K562 (cell line): ENCODE results near the gene SPDYA. TPM values are rescaled to one million over a fixed set of nuclear protein-coding genes. Genes with fewer than 3 reads are reported as not detected.

Experiments used
- BRD4 ChIP-seq: fragments of 200-600 bp; sonication (generic); IDR thresholded peaks from 2 replicates; pipeline ENCODE4 v1.6.1; 2017; ENCODE audit warnings: inconsistent platforms
- HNRNPK ChIP-seq: fragments of 200-400 bp; formaldehyde crosslinking; IDR thresholded peaks from one replicate; pipeline ENCODE4 v1.6.1; 2018; ENCODE audit warnings: mild to moderate bottlenecking, low read depth, low read length; ENCODE audit not compliant: poor library complexity, severe bottlenecking
- NR1H2 ChIP-seq: sonication (generic); formaldehyde crosslinking; IDR thresholded peaks from 2 replicates; pipeline ENCODE4 v1.4.0; 2020; ENCODE audit warnings: mild to moderate bottlenecking, missing genetic modification reagents
- OTX1 ChIP-seq: fragments of 450-650 bp; formaldehyde crosslinking; IDR thresholded peaks from 2 replicates; pipeline ENCODE4 v1.4.0; 2022; ENCODE audit warnings: mild to moderate bottlenecking
- SIN3B ChIP-seq: fragments of 450-650 bp; IDR thresholded peaks from 2 replicates; pipeline ENCODE4 v1.6.1; 2017; ENCODE audit warnings: low read depth, mild to moderate bottlenecking, moderate library complexity
- SRF ChIP-seq, 2 experiments: fragments of 250-450, 450-650 bp in 1 of 2; sonication (Bioruptor Pico) in 1 of 2; sonication (generic) in 1 of 2; formaldehyde crosslinking; IDR thresholded peaks; 2 replicates each; pipeline versions ENCODE4 v1.5.0 to v1.5.1; 2020 to 2022; ENCODE audit warnings: mild to moderate bottlenecking in 1 of 2, missing genetic modification reagents in 1 of 2
- TCF7 ChIP-seq: sonication (generic); IDR thresholded peaks from 2 replicates; pipeline ENCODE4 v1.6.1; 2016; ENCODE audit warnings: antibody characterized with exemption, borderline replicate concordance
- ZNF24 ChIP-seq: fragments of 450-650 bp; IDR thresholded peaks from 2 replicates; pipeline ENCODE4 v1.6.1; 2016
- polyA plus RNA-seq, 8 experiments: library from polyadenylated mRNA; depleted of rRNA in 4 of 8; stranded (reverse) in 5 of 8; unstranded in 3 of 8; fragments of >200 nt; fragmentation: Nextera tagmentation in 2 of 8; fragmentation: Illumina TruSeq in 1 of 8; extraction: Ambion mirVana in 2 of 8; extraction: Trizol in 1 of 8; gene quantifications; 2 replicates each; pipeline versions ENCODE4 v1.2.1 to v1.2.3, GENCODE V29; 2011 to 2014; ENCODE audit warnings: inconsistent platforms in 1 of 8, missing spikeins in 1 of 8
- total RNA-seq, 7 experiments: library from RNA; depleted of rRNA in 6 of 7; stranded (reverse); fragments of >200 nt in 6 of 7; fragmentation: Illumina TruSeq in 2 of 7; extraction: Trizol in 2 of 7; gene quantifications; 2 replicates each; pipeline versions ENCODE4 v1.2.1 to v1.2.3, GENCODE V29; 2011 to 2021; ENCODE audit warnings: low replicate concordance in 1 of 7
- TF ChIP-seq, protein P1 (sequence below), 2 experiments: IDR thresholded peaks; 2 replicates each; pipeline ENCODE4 v1.6.1; 2012; ENCODE audit warnings: improper control_type of control experiment in 2 of 2, low read depth in 2 of 2, low read length in 2 of 2, borderline replicate concordance in 1 of 2
- TF ChIP-seq, protein P2 (sequence below): fragments of 450-650 bp; IDR thresholded peaks from 2 replicates; pipeline ENCODE4 v1.6.1; 2017; ENCODE audit warnings: mild to moderate bottlenecking, moderate library complexity
- TF ChIP-seq, protein P3 (sequence below), 2 experiments: fragments of 450-650 bp; IDR thresholded peaks; 2 replicates each; pipeline ENCODE4 v1.6.1; 2018; ENCODE audit warnings: mild to moderate bottlenecking in 2 of 2, low read depth in 1 of 2; ENCODE audit not compliant: partially characterized antibody in 2 of 2
- TF ChIP-seq, protein P4 (sequence below): fragments of 200-800 bp; sonication (Bioruptor generic); IDR thresholded peaks from 2 replicates; pipeline ENCODE4 v1.6.1; 2017; ENCODE audit warnings: missing genetic modification characterization, missing compliant biosample characterization

SPDYA gene
- total and polyA plus RNA-seq, 9 of the 15 experiments (the other 6 are each of a cell fraction or from before 2014, with no cell fraction given), result 0.05 to 1.6 (median 0.30) TPM; not detected in 1

GRCh38 chr2:28870146-28870891 lies 59.7 kb downstream of the SPDYA start, which contains the start of gene TRMT61B (continued):
- TF ChIP-seq, protein P1, sequence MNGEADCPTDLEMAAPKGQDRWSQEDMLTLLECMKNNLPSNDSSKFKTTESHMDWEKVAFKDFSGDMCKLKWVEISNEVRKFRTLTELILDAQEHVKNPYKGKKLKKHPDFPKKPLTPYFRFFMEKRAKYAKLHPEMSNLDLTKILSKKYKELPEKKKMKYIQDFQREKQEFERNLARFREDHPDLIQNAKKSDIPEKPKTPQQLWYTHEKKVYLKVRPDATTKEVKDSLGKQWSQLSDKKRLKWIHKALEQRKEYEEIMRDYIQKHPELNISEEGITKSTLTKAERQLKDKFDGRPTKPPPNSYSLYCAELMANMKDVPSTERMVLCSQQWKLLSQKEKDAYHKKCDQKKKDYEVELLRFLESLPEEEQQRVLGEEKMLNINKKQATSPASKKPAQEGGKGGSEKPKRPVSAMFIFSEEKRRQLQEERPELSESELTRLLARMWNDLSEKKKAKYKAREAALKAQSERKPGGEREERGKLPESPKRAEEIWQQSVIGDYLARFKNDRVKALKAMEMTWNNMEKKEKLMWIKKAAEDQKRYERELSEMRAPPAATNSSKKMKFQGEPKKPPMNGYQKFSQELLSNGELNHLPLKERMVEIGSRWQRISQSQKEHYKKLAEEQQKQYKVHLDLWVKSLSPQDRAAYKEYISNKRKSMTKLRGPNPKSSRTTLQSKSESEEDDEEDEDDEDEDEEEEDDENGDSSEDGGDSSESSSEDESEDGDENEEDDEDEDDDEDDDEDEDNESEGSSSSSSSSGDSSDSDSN (IDR thresholded peaks at IDR 0.05; ENCODE audit: borderline replicate concordance in 1 of 2, low read depth in 2 of 2, low read length in 2 of 2), result 0 out of 4 replicates have a peak, but pooled peaks of 1 of the 2 experiments have one; percentile 58
- TF ChIP-seq, protein P2, sequence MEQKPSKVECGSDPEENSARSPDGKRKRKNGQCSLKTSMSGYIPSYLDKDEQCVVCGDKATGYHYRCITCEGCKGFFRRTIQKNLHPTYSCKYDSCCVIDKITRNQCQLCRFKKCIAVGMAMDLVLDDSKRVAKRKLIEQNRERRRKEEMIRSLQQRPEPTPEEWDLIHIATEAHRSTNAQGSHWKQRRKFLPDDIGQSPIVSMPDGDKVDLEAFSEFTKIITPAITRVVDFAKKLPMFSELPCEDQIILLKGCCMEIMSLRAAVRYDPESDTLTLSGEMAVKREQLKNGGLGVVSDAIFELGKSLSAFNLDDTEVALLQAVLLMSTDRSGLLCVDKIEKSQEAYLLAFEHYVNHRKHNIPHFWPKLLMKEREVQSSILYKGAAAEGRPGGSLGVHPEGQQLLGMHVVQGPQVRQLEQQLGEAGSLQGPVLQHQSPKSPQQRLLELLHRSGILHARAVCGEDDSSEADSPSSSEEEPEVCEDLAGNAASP, result peak; percentile 55; the same call in 1 of the 2 replicates
- TF ChIP-seq, protein P3, sequence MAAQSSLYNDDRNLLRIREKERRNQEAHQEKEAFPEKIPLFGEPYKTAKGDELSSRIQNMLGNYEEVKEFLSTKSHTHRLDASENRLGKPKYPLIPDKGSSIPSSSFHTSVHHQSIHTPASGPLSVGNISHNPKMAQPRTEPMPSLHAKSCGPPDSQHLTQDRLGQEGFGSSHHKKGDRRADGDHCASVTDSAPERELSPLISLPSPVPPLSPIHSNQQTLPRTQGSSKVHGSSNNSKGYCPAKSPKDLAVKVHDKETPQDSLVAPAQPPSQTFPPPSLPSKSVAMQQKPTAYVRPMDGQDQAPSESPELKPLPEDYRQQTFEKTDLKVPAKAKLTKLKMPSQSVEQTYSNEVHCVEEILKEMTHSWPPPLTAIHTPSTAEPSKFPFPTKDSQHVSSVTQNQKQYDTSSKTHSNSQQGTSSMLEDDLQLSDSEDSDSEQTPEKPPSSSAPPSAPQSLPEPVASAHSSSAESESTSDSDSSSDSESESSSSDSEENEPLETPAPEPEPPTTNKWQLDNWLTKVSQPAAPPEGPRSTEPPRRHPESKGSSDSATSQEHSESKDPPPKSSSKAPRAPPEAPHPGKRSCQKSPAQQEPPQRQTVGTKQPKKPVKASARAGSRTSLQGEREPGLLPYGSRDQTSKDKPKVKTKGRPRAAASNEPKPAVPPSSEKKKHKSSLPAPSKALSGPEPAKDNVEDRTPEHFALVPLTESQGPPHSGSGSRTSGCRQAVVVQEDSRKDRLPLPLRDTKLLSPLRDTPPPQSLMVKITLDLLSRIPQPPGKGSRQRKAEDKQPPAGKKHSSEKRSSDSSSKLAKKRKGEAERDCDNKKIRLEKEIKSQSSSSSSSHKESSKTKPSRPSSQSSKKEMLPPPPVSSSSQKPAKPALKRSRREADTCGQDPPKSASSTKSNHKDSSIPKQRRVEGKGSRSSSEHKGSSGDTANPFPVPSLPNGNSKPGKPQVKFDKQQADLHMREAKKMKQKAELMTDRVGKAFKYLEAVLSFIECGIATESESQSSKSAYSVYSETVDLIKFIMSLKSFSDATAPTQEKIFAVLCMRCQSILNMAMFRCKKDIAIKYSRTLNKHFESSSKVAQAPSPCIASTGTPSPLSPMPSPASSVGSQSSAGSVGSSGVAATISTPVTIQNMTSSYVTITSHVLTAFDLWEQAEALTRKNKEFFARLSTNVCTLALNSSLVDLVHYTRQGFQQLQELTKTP (IDR thresholded peaks at IDR 0.05; ENCODE audit: low read depth in 1 of 2, partially characterized antibody in 2 of 2), result peak in 1 of 2 experiments; percentile 81
- TF ChIP-seq OTX1 (no peak), ZNF24 (no peak), NR1H2 (CRISPR knock-in tag) (no peak), TCF7 (peak; percentile 76), HNRNPK (no peak), SRF (CRISPR knock-in tag; IDR thresholded peaks at IDR 0.05) (peak in 1 of 2 experiments; percentile 36; a peak in 1 of 4 replicates), SIN3B (peak; percentile 98), BRD4 (no peak)
- TF ChIP-seq, protein P4, sequence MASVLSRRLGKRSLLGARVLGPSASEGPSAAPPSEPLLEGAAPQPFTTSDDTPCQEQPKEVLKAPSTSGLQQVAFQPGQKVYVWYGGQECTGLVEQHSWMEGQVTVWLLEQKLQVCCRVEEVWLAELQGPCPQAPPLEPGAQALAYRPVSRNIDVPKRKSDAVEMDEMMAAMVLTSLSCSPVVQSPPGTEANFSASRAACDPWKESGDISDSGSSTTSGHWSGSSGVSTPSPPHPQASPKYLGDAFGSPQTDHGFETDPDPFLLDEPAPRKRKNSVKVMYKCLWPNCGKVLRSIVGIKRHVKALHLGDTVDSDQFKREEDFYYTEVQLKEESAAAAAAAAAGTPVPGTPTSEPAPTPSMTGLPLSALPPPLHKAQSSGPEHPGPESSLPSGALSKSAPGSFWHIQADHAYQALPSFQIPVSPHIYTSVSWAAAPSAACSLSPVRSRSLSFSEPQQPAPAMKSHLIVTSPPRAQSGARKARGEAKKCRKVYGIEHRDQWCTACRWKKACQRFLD (CRISPR knock-in tag), result no peak
